ENCODE measurements around the gene TRERF1. TPM values are rescaled to one million over a fixed set of nuclear protein-coding genes. Genes with fewer than 3 reads are reported as not detected.
A peak's percentile ranks its signal among the peaks of the same experiment; 100 is the strongest.

TRERF1 gene
- total and polyA plus RNA-seq, 2 experiments from 2014 or later = 3.2 to 5.1 TPM

GRCh38 chr6:42276034-42276890 is 175.5 kb downstream of the TRERF1 start:
- Histone ChIP-seq H3K9me3 (ENCODE audit: low read depth) (no peaks in the 10 kb centered on the region), H3K36me3 (replicated peaks; ENCODE audit: insufficient read depth, low read depth) (no peaks in the 10 kb centered on the region), H3K4me3 (no peak overlapping the region), H3K79me2 (peaks cover 1% of the 10 kb centered on the region), H3K27me3 (no peaks in the 10 kb centered on the region), H3K9me2 (replicated peaks; ENCODE audit: insufficient read depth) (no peaks in the 10 kb centered on the region), H3K27ac (peak overlapping the region; percentile 79), H4K20me1 (ENCODE audit: insufficient read depth, poor library complexity, severe bottlenecking) (no peaks in the 10 kb centered on the region), H2AFZ (no peak overlapping the region), H3K4me1 (ENCODE audit: insufficient read depth) (peaks cover 50% of the 10 kb centered on the region), H3K4me2 (peak overlapping the region; percentile 62)
- 48% methylated on average over 13 of the region's 13 CpGs for WGBS (ENCODE audit: low lambda C conversion rate, missing lambda C conversion rate)
- no peak for TF ChIP-seq EZH2 (IDR thresholded peaks at IDR 0.05; ENCODE audit: borderline replicate concordance)
- no peak for TF ChIP-seq EZH2phosphoT487 (IDR thresholded peaks at IDR 0.05; ENCODE audit: low read depth, severe bottlenecking, unreplicated experiment)
- no peak for TF ChIP-seq CTCF (IDR thresholded peaks at IDR 0.05; ENCODE audit: poor library complexity)
- peak; percentile 33 for DNase-seq (ENCODE audit: low spot score)

- Histone ChIP-seq H3K4me2 (peak overlapping the region; percentile 62), H3K36me3 (replicated peaks; ENCODE audit: insufficient read depth, low read depth) (no peaks in the 10 kb centered on the region), H3K9me2 (replicated peaks; ENCODE audit: insufficient read depth) (no peaks in the 10 kb centered on the region), H3K27me3 (no peaks in the 10 kb centered on the region), H3K4me3 (no peak overlapping the region), H4K20me1 (ENCODE audit: insufficient read depth, poor library complexity, severe bottlenecking) (no peaks in the 10 kb centered on the region), H3K79me2 (no peaks in the 10 kb centered on the region), H3K9me3 (ENCODE audit: low read depth) (no peaks in the 10 kb centered on the region), H3K27ac (peak overlapping the region; percentile 79), H3K4me1 (ENCODE audit: insufficient read depth) (peaks cover 42% of the 10 kb centered on the region), H2AFZ (no peak overlapping the region)
- WGBS (ENCODE audit: low lambda C conversion rate, missing lambda C conversion rate) = 72% methylated on average over 12 of the region's 12 CpGs
- no peak for TF ChIP-seq CTCF (IDR thresholded peaks at IDR 0.05; ENCODE audit: poor library complexity)
- TF ChIP-seq EZH2 (IDR thresholded peaks at IDR 0.05; ENCODE audit: borderline replicate concordance) = no peak
- no peak for TF ChIP-seq EZH2phosphoT487 (IDR thresholded peaks at IDR 0.05; ENCODE audit: low read depth, severe bottlenecking, unreplicated experiment)
- no peak for DNase-seq (ENCODE audit: low spot score)
Observed at GRCh38 chr6:42275376-42276033, 176.2 kb downstream of the TRERF1 start.

GRCh38 chr6:42274898-42275297 is 176.8 kb downstream of the TRERF1 start:
- DNase-seq (ENCODE audit: low spot score) = no peak
- H3K4me3 ChIP-seq = no peak overlapping the region
- no peaks in the 10 kb centered on the region for H3K9me3 ChIP-seq (ENCODE audit: low read depth)
- H3K79me2 ChIP-seq = no peaks in the 10 kb centered on the region
- H3K27me3 ChIP-seq = no peaks in the 10 kb centered on the region
- peaks cover 37% of the 10 kb centered on the region for H3K4me1 ChIP-seq (ENCODE audit: insufficient read depth)
- no peak overlapping the region for H2AFZ ChIP-seq
- H3K36me3 ChIP-seq (replicated peaks; ENCODE audit: insufficient read depth, low read depth) = no peaks in the 10 kb centered on the region
- no peak for TF ChIP-seq EZH2 (IDR thresholded peaks at IDR 0.05; ENCODE audit: borderline replicate concordance)
- no peak for TF ChIP-seq CTCF (IDR thresholded peaks at IDR 0.05; ENCODE audit: poor library complexity)
- no peak overlapping the region for H3K4me2 ChIP-seq
- H3K9me2 ChIP-seq (replicated peaks; ENCODE audit: insufficient read depth) = no peaks in the 10 kb centered on the region
- H4K20me1 ChIP-seq (ENCODE audit: insufficient read depth, poor library complexity, severe bottlenecking) = no peaks in the 10 kb centered on the region
- H3K27ac ChIP-seq = no peak overlapping the region
- 82% methylated on average over 6 of the region's 6 CpGs for WGBS (ENCODE audit: low lambda C conversion rate, missing lambda C conversion rate)
